HG03025 (cell line): Measurements from ENCODE around the gene ZNF584.
"Not testable (repeated sequence)": the region's sequence is repeated elsewhere in the genome, so short reads cannot be mapped to it uniquely, and the experiment has no call there.

Experiments
- ATAC-seq: cut with Tn5 transposase; IDR thresholded peaks from one replicate; pipeline ENCODE4 v1.9.1; 2021; ENCODE audit warnings: mild to moderate bottlenecking, moderate library complexity; ENCODE audit not compliant: unreplicated experiment, low FRiP score

The ZNF584 gene

DNA sequence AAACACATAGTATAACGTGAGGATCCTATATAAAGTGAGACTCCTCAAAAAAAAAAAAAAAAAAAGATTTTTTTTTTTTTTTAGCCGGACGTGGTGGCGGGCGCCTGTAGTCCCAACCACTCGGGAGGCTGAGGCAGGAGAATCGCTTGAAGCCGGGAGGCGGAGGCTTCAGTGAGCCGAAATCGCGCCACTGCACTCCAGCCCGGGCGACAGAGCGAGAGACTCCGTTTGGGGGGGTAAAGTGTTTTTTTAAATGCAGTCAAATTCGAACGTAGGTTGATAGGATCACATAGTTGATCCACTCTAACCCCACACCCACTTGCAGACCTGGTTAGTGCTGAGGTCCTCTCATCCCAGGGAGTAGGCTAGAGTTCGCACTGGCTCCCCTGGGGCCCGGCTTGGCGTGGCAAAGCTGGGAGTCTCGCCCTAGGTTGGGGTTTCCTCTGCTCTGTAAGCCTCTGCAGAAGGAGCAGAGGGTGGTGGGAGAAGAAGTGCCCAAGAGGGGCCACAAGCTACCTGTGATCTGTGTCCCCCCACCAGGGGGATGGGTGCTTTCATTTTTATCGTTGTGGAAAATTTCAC is 6.5 kb upstream of the ZNF584 start:
- ATAC-seq: no peak

DNA sequence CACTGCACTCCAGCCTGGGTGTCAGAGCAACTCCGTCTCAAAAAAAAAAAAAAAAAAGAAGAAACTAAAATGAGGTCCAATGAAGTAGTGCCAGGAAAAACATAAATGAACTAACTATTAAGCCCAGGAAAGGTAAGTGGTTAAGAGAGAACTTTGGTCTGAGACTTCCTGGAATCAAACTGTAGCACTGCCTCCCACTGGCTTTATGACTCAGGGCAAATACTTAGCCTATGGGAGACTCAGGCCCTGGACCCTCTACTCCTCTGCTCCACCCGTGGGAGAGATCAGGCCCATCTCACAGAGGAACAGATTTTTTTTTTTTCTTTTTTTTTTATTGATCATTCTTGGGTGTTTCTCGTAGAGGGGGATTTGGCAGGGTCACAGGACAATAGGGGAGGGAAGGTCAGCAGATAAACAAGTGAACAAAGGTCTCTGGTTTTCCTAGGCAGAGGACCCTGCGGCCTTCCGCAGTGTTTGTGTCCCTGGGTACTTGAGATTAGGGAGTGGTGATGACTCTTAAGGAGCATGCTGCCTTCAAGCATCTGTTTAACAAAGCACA is 4.5 kb upstream of the ZNF584 start:
- ATAC-seq: not testable (repeated sequence)

GRCh38 chr19:58406818-58407657 is 1.4 kb upstream of the ZNF584 start:
- no peak for ATAC-seq

GRCh38 chr19:58407658-58408151 is 744 bp upstream of the ZNF584 start:
- no peak for ATAC-seq

GRCh38 chr19:58409010-58409790 is 751 bp downstream of the ZNF584 start:
- peak; percentile 4 for ATAC-seq

GRCh38 chr19:58416604-58417003 is 8.2 kb downstream of the ZNF584 start:
- ATAC-seq: no peak

GRCh38 chr19:58417071-58417470 is 8.6 kb downstream of the ZNF584 start:
- ATAC-seq: no peak

- ATAC-seq: no peak
These were observed 20.2 kb downstream of the ZNF584 start for GRCh38 chr19:58428617-58429016.

- no peak for ATAC-seq
These were observed 21.3 kb downstream of the ZNF584 start for GRCh38 chr19:58429745-58430144.

GRCh38 chr19:58434217-58434616 is 25.8 kb downstream of the ZNF584 start:
- no peak for ATAC-seq

GRCh38 chr19:58439576-58440554 is 31.4 kb downstream of the ZNF584 start, which contains the start of gene ZNF132:
TSS of gene ZNF132 (minus strand) at chr19:58440153. CDS start at chr19:58439821, 332 bp downstream.
- ATAC-seq: peak; percentile 86

GRCh38 chr19:58440556-58440955 is 32.1 kb downstream of the ZNF584 start:
- no peak for ATAC-seq

DNA sequence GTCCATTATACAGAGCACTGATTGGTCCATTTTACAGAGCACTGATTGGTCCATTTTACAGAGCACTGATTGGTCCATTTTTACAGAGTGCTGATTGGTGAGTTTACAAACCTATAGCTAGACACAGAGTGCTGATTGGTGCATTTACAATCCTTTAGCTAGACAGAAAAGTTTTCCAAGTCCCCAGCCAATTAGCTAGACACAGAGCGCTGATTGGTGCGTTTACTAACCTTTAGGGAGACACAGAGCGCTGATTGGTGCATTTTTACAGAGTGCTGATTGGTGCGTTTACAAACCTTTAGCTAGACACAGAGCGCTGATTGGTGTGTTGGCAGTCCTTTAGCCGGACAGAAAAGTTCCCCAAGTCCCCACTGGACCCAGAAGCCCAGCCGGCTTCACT is 34.5 kb downstream of the ZNF584 start:
- not testable (repeated sequence) for ATAC-seq

DNA sequence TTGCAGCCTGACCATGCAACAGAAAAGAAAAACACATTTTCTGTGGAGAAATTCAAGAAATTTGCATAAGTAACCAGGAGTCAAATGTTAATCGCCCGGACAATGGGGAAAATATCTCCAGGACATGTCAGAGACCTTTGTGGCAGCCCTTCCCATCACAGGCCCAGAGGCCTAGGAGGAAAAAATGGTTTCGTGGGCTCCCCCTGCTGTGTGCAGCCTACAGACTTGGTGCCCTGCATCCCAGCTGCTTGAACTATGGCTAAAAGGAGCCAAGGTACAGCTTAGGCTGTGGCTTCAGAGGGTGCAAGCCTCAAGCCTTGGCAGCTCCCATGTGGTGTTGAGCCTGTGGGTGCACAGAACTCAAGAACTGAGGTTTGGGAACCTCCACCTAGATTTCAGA is 40.4 kb downstream of the ZNF584 start:
- ATAC-seq: not testable (repeated sequence)

- not testable (repeated sequence) for ATAC-seq
These were observed 41.5 kb downstream of the ZNF584 start for GRCh38 chr19:58449980-58450379.

- ATAC-seq: no peak
These were observed 42.5 kb downstream of the ZNF584 start for GRCh38 chr19:58450856-58451357.

DNA sequence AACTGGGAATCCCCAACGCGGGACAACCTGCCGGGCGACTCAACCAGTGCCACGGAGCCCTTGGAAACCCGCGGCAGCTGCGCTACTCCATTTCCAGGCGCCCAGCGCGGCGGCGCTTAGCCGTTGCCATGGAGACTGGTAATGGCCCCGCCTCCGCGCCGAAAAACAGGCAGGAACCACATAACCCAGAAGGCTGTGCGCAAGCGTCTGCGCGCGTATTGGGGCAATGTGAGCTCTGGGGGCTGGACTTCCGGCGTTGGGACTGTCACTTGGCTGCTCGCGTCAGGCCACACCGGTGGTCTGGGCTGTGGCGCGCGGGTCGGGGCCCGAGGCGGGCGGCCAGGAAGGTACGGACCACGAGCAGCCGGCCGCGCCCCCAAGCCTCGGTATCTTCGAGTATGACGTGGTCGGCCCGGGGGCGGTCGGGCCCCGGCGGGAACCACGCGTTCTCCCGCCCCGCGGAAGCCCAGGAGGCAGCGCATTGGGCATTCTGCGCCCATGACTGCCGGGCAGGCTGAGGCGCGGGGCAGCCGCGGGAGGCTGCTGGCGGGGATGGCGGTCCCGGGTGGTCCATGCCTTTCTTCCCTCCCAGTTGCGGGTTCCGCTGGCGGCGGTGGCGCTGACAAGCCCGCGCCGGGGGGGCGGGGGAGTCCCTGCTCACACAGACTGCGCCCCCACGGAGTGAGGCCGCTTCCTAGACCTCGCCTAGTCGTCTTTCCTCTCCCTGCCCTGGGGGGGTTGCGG is 43.1 kb downstream of the ZNF584 start, which contains the start of gene ZNF324B:
Gene ZNF324B, plus strand, starts transcription at position 265 of the 744 bp plus-strand sequence. CDS start 2,080 bp downstream, outside the sequence.
- ATAC-seq: peak; percentile 91

DNA sequence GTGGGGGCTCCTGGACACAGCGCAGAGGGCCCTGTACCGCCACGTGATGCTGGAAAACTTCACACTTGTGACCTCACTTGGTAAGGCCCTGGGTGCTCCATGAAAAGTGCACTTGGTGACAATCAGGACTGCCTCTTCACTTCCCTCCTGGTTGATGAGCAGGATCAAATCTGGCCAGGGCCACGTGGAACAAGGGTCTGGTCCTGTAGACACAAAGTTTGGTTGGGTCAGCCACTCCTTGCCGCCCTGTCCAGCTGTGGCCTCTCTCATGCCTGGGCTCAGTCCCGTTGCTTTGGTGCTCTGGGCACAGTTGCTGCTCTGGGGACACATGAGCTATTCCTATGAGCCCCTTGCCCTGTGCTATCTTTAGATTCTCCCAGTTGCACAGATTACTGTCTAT is 45.3 kb downstream of the ZNF584 start:
- no peak for ATAC-seq
